HepG2 (cell line): ENCODE measurements around the gene CRNKL1. TPM values are rescaled to one million over a fixed set of nuclear protein-coding genes. Genes with fewer than 3 reads are reported as not detected.

Source experiments
- ATAC-seq: fragments of 200-7000 bp; cut with Tn5 transposase; 3 replicates; pipeline ENCODE4 v1.9.1; 2020; ENCODE audit warnings: mild to moderate bottlenecking, moderate library complexity
- BruUV-seq: library from RNA; stranded (reverse); fragments of 400-500 nt; replicated peaks from 2 replicates; lab custom pipeline; 2021; lab: Mats Ljungman, UMichigan
- CTCF ChIA-PET: fragments of 300-600 bp; formaldehyde crosslinking; extraction: SDS; loops from one replicate; lab custom pipeline; 2021; ENCODE audit warnings: low total read pairs, inconsistent platforms, low intra/inter-chr PET ratio; lab: Yijun Ruan, JAX
- POLR2A ChIA-PET: fragments of 350-600 bp; sonication (Branson Sonifier 250); formaldehyde crosslinking; loops from one replicate; lab custom pipeline; 2020; ENCODE audit warnings: antibody characterized with exemption, inconsistent platforms; lab: Yijun Ruan, JAX
- DNase-seq: peaks from one replicate; pipeline ENCODE4 v3.0.0-alpha.2; 2015; ENCODE audit warnings: low spot score
- FAIRE-seq: peaks from 3 replicates; lab custom pipeline; 2011; peaks lifted over from hg19 to GRCh38; lab: Jason Lieb, UNC
- H2AFZ ChIP-seq: one replicate; pipeline ENCODE4 v1.6.1; 2011; ENCODE audit warnings: low read length, inconsistent platforms
- H3K27ac ChIP-seq: fragments of 300-600 bp; 3 replicates; pipeline ENCODE4 v1.8.0; 2011; ENCODE audit warnings: mixed run types, mild to moderate bottlenecking, mixed read lengths, low read length, inconsistent platforms; ENCODE audit not compliant: insufficient read depth; ENCODE audit errors: extremely low read length
- H3K27me3 ChIP-seq, 2 experiments: fragments of 200-600 bp in 1 of 2; 2 replicates in 1 of 2; 3 replicates in 1 of 2; pipeline versions ENCODE4 v1.6.0 to v1.8.0; 2011; ENCODE audit warnings: low read length in 2 of 2, mild to moderate bottlenecking in 2 of 2, moderate library complexity in 2 of 2, inconsistent platforms in 1 of 2; ENCODE audit not compliant: insufficient read depth in 2 of 2, control insufficient read depth in 1 of 2
- H3K36me3 ChIP-seq, 2 experiments: fragments of 200-600 bp in 1 of 2; replicated peaks in 1 of 2; 2 replicates in 1 of 2; 3 replicates in 1 of 2; pipeline versions ENCODE4 v1.5.1 to v1.8.0; 2011; ENCODE audit warnings: low read length in 2 of 2, inconsistent platforms in 1 of 2; ENCODE audit not compliant: insufficient read depth in 2 of 2, control insufficient read depth in 1 of 2
- H3K4me1 ChIP-seq: 2 replicates; pipeline ENCODE4 v1.5.1; 2012; ENCODE audit warnings: low read length, inconsistent platforms; ENCODE audit not compliant: insufficient read depth
- H3K4me2 ChIP-seq: 2 replicates; pipeline ENCODE4 v1.6.0; 2011; ENCODE audit warnings: low read depth, low read length, inconsistent platforms
- H3K4me3 ChIP-seq, 3 experiments: fragments of 200-600 bp in 1 of 3; sonication (generic), shearing (Covaris generic) in 1 of 3; replicated peaks in 1 of 3; 2 replicates each; pipeline ENCODE4 v1.5.1; 2011 to 2016; ENCODE audit warnings: low read length in 3 of 3, inconsistent platforms in 2 of 3, low read depth in 2 of 3, mild to moderate bottlenecking in 2 of 3, control low read depth in 1 of 3, mixed read lengths in 1 of 3; ENCODE audit not compliant: insufficient read depth in 1 of 3
- H3K79me2 ChIP-seq: one replicate; pipeline ENCODE4 v1.6.1; 2011; ENCODE audit warnings: low read length, inconsistent platforms; ENCODE audit not compliant: insufficient read depth
- H3K9ac ChIP-seq: 2 replicates; pipeline ENCODE4 v1.6.0; 2011; ENCODE audit warnings: mild to moderate bottlenecking, low read depth, low read length, inconsistent platforms; ENCODE audit not compliant: insufficient read depth
- H3K9me3 ChIP-seq: 2 replicates; pipeline ENCODE4 v1.5.1; 2012; ENCODE audit warnings: mild to moderate bottlenecking, low read length
- H4K20me1 ChIP-seq: 2 replicates; pipeline ENCODE4 v1.6.0; 2011; ENCODE audit warnings: inconsistent platforms, mild to moderate bottlenecking, low read length, moderate library complexity; ENCODE audit not compliant: insufficient read depth
- ARHGAP35 ChIP-seq: sonication (generic); formaldehyde crosslinking; IDR thresholded peaks from 2 replicates; pipeline ENCODE4 v1.9.0; 2022; ENCODE audit warnings: mild to moderate bottlenecking, inconsistent platforms, moderate library complexity, missing genetic modification reagents, borderline replicate concordance
- CEBPZ ChIP-seq: IDR thresholded peaks from 2 replicates; pipeline ENCODE4 v1.6.1; 2012; ENCODE audit warnings: low read length, improper control_type of control experiment
- ETV6 ChIP-seq: sonication (generic); formaldehyde crosslinking; conservative IDR thresholded peaks from 2 replicates; pipeline ENCODE4 v1.4.0; 2020; ENCODE audit warnings: missing genetic modification reagents
- HIVEP1 ChIP-seq: sonication (generic); formaldehyde crosslinking; IDR thresholded peaks from 2 replicates; pipeline ENCODE4 v1.4.0; 2020; ENCODE audit warnings: mild to moderate bottlenecking, missing genetic modification reagents
- NKX3-1 ChIP-seq: sonication (generic); formaldehyde crosslinking; IDR thresholded peaks from 2 replicates; pipeline ENCODE4 v1.5.0; 2020; ENCODE audit warnings: missing genetic modification reagents
- POLR2A ChIP-seq, 2 experiments: IDR thresholded peaks; 2 replicates each; pipeline ENCODE4 v1.6.1; 2011; ENCODE audit warnings: low read depth in 2 of 2, low read length in 2 of 2, mild to moderate bottlenecking in 1 of 2, moderate library complexity in 1 of 2; ENCODE audit not compliant: insufficient read depth in 1 of 2
- POLR2AphosphoS5 ChIP-seq: IDR thresholded peaks from 2 replicates; pipeline ENCODE4 v1.6.1; 2012; ENCODE audit warnings: low read depth, low read length
- POLR2G ChIP-seq: fragments of 200-400 bp; formaldehyde crosslinking; IDR thresholded peaks from 2 replicates; pipeline ENCODE4 v1.6.1; 2018; ENCODE audit warnings: mild to moderate bottlenecking, low read depth, low read length, moderate library complexity
- RCOR2 ChIP-seq: IDR thresholded peaks from 2 replicates; pipeline ENCODE4 v1.6.1; 2016; ENCODE audit warnings: missing biosample characterization, missing genetic modification reagents
- SETDB1 ChIP-seq: sonication (generic); formaldehyde crosslinking; IDR thresholded peaks from 2 replicates; pipeline ENCODE4 v1.5.1; 2020; ENCODE audit warnings: missing genetic modification reagents, mild to moderate bottlenecking, borderline replicate concordance
- SPEN ChIP-seq: sonication (generic); formaldehyde crosslinking; IDR thresholded peaks from 2 replicates; pipeline ENCODE4 v1.5.1; 2020; ENCODE audit warnings: low read depth, mild to moderate bottlenecking, missing genetic modification reagents
- TGIF2 ChIP-seq: IDR thresholded peaks from 2 replicates; pipeline ENCODE4 v1.6.1; 2016; ENCODE audit warnings: control low read depth, missing compliant biosample characterization
- THYN1 ChIP-seq: sonication (generic); formaldehyde crosslinking; IDR thresholded peaks from 2 replicates; pipeline ENCODE4 v1.8.1; 2023; ENCODE audit warnings: low read depth, mild to moderate bottlenecking, moderate library complexity, missing genetic modification reagents, borderline replicate concordance
- ZBTB42 ChIP-seq: sonication (generic); formaldehyde crosslinking; IDR thresholded peaks from 2 replicates; pipeline ENCODE4 v1.5.0; 2020; ENCODE audit warnings: mild to moderate bottlenecking, missing genetic modification reagents
- ZNF160 ChIP-seq: sonication (generic); formaldehyde crosslinking; IDR thresholded peaks from 2 replicates; pipeline ENCODE4 v1.8.0; 2022; ENCODE audit warnings: mild to moderate bottlenecking, inconsistent platforms, missing genetic modification reagents
- ZNF619 ChIP-seq: sonication (generic); formaldehyde crosslinking; IDR thresholded peaks from 2 replicates; pipeline ENCODE4 v1.4.0; 2020; ENCODE audit warnings: mild to moderate bottlenecking, missing genetic modification reagents
- whole genome bisulfite sequencing: methylation state at CpG from one replicate; pipeline ENCODE4 v1.1.6; 2017; ENCODE audit warnings: low lambda C conversion rate; 5-methylcytosine and 5-hydroxymethylcytosine counted together
- in situ Hi-C: cut with HindIII; loops from 2 replicates; pipeline ENCODE4 v1.10.0; 2017; ENCODE audit warnings: low pct_unique_long_range_greater_than_20kb; ENCODE audit not compliant: extremely low pct_ligation_motif_present
- intact Hi-C: fragments of 100-400 bp; cut with micrococcal nuclease; formaldehyde crosslinking; loops from one replicate; pipeline ENCODE4 v1.10.0; 2022; ENCODE audit not compliant: unreplicated experiment
- polyA plus RNA-seq, 8 experiments: library from polyadenylated mRNA; depleted of rRNA in 3 of 8; stranded (reverse) in 7 of 8; unstranded in 1 of 8; fragments of >200 nt; fragmentation: Illumina TruSeq in 4 of 8; extraction: Trizol in 4 of 8; gene quantifications; 2 replicates each; pipeline versions ENCODE4 v1.2.1 to v1.2.3, GENCODE V29; 2011 to 2016; ENCODE audit warnings: low read depth in 4 of 8, missing spikeins in 1 of 8, mixed read lengths in 1 of 8; ENCODE audit not compliant: insufficient read depth in 1 of 8
- total RNA-seq, 5 experiments: library from RNA; depleted of rRNA; stranded (reverse); fragments of >200 nt; fragmentation: Illumina TruSeq; extraction: Trizol; gene quantifications; 2 replicates each; pipeline ENCODE4 v1.2.3, GENCODE V29; 2016; ENCODE audit warnings: low read depth in 1 of 5

The CRNKL1 gene
- total and polyA plus RNA-seq, 2 of the 13 experiments (the other 11 are each of a cell fraction or from before 2014, with no cell fraction given): 12.3 to 64.5 TPM

GRCh38 chr20:20034486-20034885 is 17.8 kb downstream of the CRNKL1 start:
- BruUV-seq: no TSS peak
- H2AFZ ChIP-seq: no peak overlapping the region
- DNase-seq: no peak
- in situ Hi-C loops: no loop called here
- H3K79me2 ChIP-seq: peaks cover 3% of the 10 kb centered on the region
- H3K27ac ChIP-seq: no peak overlapping the region
- peaks cover 37 to 91% of the 10 kb centered on the region in 2 experiments for H3K36me3 ChIP-seq
- ChIA-PET CTCF (no interaction called here), POLR2A (interaction anchor here (0.8 kb wide), 1 partner anchor 13 kb away, joined by 4 read pairs; no protein-coding TSS in a partner anchor)
- no peaks in the 10 kb centered on the region for H3K4me1 ChIP-seq
- H3K4me2 ChIP-seq: no peak overlapping the region
- FAIRE-seq: no peak
- TF ChIP-seq POLR2G (0 out of 2 replicates have a peak, but pooled peaks have one; percentile 21), ARHGAP35 (no peak), THYN1 (CRISPR knock-in tag) (no peak), RCOR2 (CRISPR knock-in tag) (no peak), ZBTB42 (CRISPR knock-in tag) (no peak), CEBPZ (no peak), POLR2AphosphoS5 (0 out of 2 replicates have a peak, but pooled peaks have one; percentile 11), SPEN (no peak), NKX3-1 (CRISPR knock-in tag) (no peak), TGIF2 (CRISPR knock-in tag) (no peak), POLR2A (IDR thresholded peaks at IDR 0.05; ENCODE audit: insufficient read depth in 1 of 2, low read depth in 2 of 2, low read length in 2 of 2) (0 out of 4 replicates have a peak, but pooled peaks of 1 of the 2 experiments have one; percentile 24), HIVEP1 (CRISPR knock-in tag) (no peak), ZNF160 (CRISPR knock-in tag) (no peak), SETDB1 (CRISPR knock-in tag) (no peak), ZNF619 (CRISPR knock-in tag) (no peak), ETV6 (no peak)
- no peak overlapping the region for H3K9ac ChIP-seq
- 97% methylated on average over 4 of the region's 4 CpGs for WGBS
- no peaks in the 10 kb centered on the region for H4K20me1 ChIP-seq
- intact Hi-C loops: no loop called here
- no peaks in the 10 kb centered on the region for H3K27me3 ChIP-seq
- no peak overlapping the region for H3K4me3 ChIP-seq
- H3K9me3 ChIP-seq: no peaks in the 10 kb centered on the region
- no peak for ATAC-seq
